Right lobe of liver (tissue), 6 donors: ENCODE measurements around the gene TERB1. TPM values are rescaled to one million over a fixed set of nuclear protein-coding genes. Genes with fewer than 3 reads are reported as not detected.

Experiments
- ATAC-seq, 4 donors: fragments of 200-7000 bp; cut with Tn5 transposase; one replicate each; pipeline ENCODE4 v1.9.1; 2020; ENCODE audit warnings: mild to moderate bottlenecking in 4 of 4, moderate library complexity in 4 of 4
- DNase-seq, 3 donors: peaks; one replicate each; pipeline ENCODE4 v3.0.0-alpha.2; 2020
- H3K27ac ChIP-seq, 3 donors: fragments of 200-600 bp; one replicate each; pipeline ENCODE4 v1.8.0; 2022
- H3K27me3 ChIP-seq, 2 donors: fragments of 200-600 bp; one replicate each; pipeline ENCODE4 v1.8.0; 2022
- H3K36me3 ChIP-seq, 4 donors: fragments of 200-600 bp; sonication (generic) in 1 of 4; one replicate each; pipeline versions ENCODE4 v1.5.1 to v1.8.0; 2017 to 2022; ENCODE audit warnings: control low read depth in 1 of 4
- H3K4me1 ChIP-seq, 4 donors: fragments of 200-600 bp; sonication (generic) in 1 of 4; one replicate each; pipeline versions ENCODE4 v1.5.1 to v1.8.0; 2017 to 2022; ENCODE audit warnings: control low read depth in 1 of 4
- H3K4me3 ChIP-seq, 3 donors: fragments of 200-600 bp; one replicate each; pipeline ENCODE4 v1.8.0; 2022
- H3K9me3 ChIP-seq, 4 donors: fragments of 200-600 bp; sonication (generic) in 1 of 4; one replicate each; pipeline versions ENCODE4 v1.5.1 to v1.8.0; 2017 to 2022; ENCODE audit warnings: control low read depth in 1 of 4
- POLR2A ChIP-seq: fragments of 450-650 bp; IDR thresholded peaks from one replicate; pipeline ENCODE4 v1.6.1; 2017; ENCODE audit warnings: antibody characterized with exemption, mild to moderate bottlenecking
- WGBS: methylation state at CpG from one replicate; pipeline ENCODE4 v1.1.6; 2018; ENCODE audit warnings: low coverage, low lambda C conversion rate; ENCODE audit not compliant: insufficient coverage; ENCODE audit errors: missing lambda C conversion rate; 5-methylcytosine and 5-hydroxymethylcytosine counted together
- intact Hi-C, 2 donors: fragments of 100-400 bp; cut with DNase I; formaldehyde crosslinking; loops; one replicate each; pipeline versions ENCODE4 v1.11.2 to v1.14.1; 2022
- total RNA-seq, 6 experiments: library from RNA; depleted of rRNA in 2 of 6; stranded (reverse); fragments of >200 nt in 2 of 6; fragmentation: NEBNext Ultra II Directional in 3 of 6; extraction: Animal tissue kit (Norgen Biotek cat#: 25700) in 3 of 6; gene quantifications; one replicate each; pipeline versions ENCODE4 v1.1.0 to v1.2.4, GENCODE V29; 2016 to 2023
- TF ChIP-seq, protein P1 (sequence below), 4 donors: fragments of 200-600 bp in 3 of 4; fragments of 450-650 bp in 1 of 4; IDR thresholded peaks; one replicate each; pipeline versions ENCODE4 v1.5.1 to v1.8.0; 2016 to 2022; ENCODE audit warnings: antibody characterized with exemption in 4 of 4, mild to moderate bottlenecking in 2 of 4
- donor health status: DM: no; HTN: yes; CAD: no.
- donor health status: DM: no; HTN: no; CAD: no.
- donor health status: DM: no; HTN: no; CAD: no.
- donor health status: DM: no; HTN: yes; CAD: no.
- donor health status: DM: no; HTN: yes; CAD: no.

Gene TERB1
- total RNA-seq, 6 experiments from 2014 or later, result not detected

DNA sequence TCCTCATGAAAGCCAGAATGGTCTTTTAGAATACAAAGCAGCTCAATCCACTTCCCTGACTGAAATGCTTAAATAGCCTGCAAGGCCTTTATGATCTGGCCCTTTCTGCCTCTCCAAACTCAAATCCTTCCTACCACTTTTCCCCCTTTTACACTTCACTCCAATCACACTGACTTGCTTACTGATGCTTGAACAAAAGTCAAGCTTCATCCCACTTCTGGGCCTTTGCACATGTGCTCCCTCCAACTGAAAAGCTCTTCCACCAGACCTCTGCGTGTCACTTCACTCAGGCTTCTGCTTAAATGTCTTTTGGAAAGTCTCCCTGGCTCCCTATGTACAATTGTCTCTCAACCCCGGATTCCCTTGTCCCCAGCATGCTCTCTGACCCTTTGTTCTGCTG lies 13.3 kb upstream of the TERB1 start:
- H3K36me3 ChIP-seq, result peaks cover 0 to 66% (median 10%) of the 10 kb centered on the region in 4 donors
- no peak for ATAC-seq
- H3K27ac ChIP-seq, result no peak overlapping the region

GRCh38 chr16:66811043-66811442 lies 9.7 kb upstream of the TERB1 start:
- 93% methylated on average over 7 of the region's 7 CpGs for WGBS
- H3K27ac ChIP-seq, result no peak overlapping the region
- ATAC-seq, result no peak
- TF ChIP-seq, protein P1, sequence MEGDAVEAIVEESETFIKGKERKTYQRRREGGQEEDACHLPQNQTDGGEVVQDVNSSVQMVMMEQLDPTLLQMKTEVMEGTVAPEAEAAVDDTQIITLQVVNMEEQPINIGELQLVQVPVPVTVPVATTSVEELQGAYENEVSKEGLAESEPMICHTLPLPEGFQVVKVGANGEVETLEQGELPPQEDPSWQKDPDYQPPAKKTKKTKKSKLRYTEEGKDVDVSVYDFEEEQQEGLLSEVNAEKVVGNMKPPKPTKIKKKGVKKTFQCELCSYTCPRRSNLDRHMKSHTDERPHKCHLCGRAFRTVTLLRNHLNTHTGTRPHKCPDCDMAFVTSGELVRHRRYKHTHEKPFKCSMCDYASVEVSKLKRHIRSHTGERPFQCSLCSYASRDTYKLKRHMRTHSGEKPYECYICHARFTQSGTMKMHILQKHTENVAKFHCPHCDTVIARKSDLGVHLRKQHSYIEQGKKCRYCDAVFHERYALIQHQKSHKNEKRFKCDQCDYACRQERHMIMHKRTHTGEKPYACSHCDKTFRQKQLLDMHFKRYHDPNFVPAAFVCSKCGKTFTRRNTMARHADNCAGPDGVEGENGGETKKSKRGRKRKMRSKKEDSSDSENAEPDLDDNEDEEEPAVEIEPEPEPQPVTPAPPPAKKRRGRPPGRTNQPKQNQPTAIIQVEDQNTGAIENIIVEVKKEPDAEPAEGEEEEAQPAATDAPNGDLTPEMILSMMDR (IDR thresholded peaks at IDR 0.05), result no peak
- no peak for TF ChIP-seq POLR2A
- no peak overlapping the region for H3K4me3 ChIP-seq
- no peaks in the 10 kb centered on the region for H3K4me1 ChIP-seq
- H3K9me3 ChIP-seq, result no peaks in the 10 kb centered on the region
- H3K36me3 ChIP-seq, result peaks cover 0 to 62% (median 8%) of the 10 kb centered on the region in 4 donors
- DNase-seq, result no peak
- H3K27me3 ChIP-seq, result no peaks in the 10 kb centered on the region
- intact Hi-C loops, result no loop called here

More for the DNA sequence above, 13.3 kb upstream of the TERB1 start:
- no peak for DNase-seq
- intact Hi-C loops, result no loop called here
- 95% methylated on average over 2 of the region's 2 CpGs for WGBS
- Histone ChIP-seq H3K27me3 (no peaks in the 10 kb centered on the region), H3K4me1 (no peaks in the 10 kb centered on the region), H3K9me3 (no peaks in the 10 kb centered on the region), H3K4me3 (no peak overlapping the region)
- TF ChIP-seq, protein P1 (IDR thresholded peaks at IDR 0.05), result no peak
- no peak for TF ChIP-seq POLR2A

DNA sequence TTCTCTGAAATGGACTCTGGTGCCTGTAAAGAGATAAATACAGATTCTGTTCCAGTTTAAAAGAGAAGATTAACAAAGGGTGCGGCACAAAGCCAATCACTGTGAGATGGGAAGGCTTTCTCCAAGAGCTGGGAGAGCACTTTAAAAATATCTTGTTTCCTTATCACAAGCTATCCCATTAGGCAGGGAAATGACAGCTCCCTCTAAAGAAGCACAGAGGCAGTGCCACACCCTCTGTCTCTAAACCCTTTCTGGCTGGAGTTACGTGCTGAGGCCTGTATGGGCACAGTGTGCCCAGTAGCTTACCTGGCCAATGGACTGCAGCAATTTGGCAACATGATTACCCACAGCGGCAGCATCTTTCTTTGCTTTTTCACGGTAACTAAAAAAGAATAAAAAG lies 9.0 kb upstream of the TERB1 start:
- H3K36me3 ChIP-seq, result peaks cover 0 to 62% (median 7%) of the 10 kb centered on the region in 4 donors
- H3K4me1 ChIP-seq, result no peaks in the 10 kb centered on the region
- intact Hi-C loops, result no loop called here
- WGBS, result 94% methylated on average over 4 of the region's 4 CpGs
- TF ChIP-seq, protein P1 (IDR thresholded peaks at IDR 0.05), result no peak
- TF ChIP-seq POLR2A, result no peak
- H3K9me3 ChIP-seq, result no peaks in the 10 kb centered on the region
- no peak overlapping the region for H3K4me3 ChIP-seq
- DNase-seq (no peak), ATAC-seq (no peak)
- H3K27me3 ChIP-seq, result no peaks in the 10 kb centered on the region
- H3K27ac ChIP-seq, result no peak overlapping the region

- no peak for ATAC-seq
- Histone ChIP-seq H3K4me3 (no peak overlapping the region), H3K27ac (no peak overlapping the region), H3K9me3 (no peaks in the 10 kb centered on the region), H3K36me3 (peaks cover 0 to 62% (median 6%) of the 10 kb centered on the region in 4 donors), H3K27me3 (no peaks in the 10 kb centered on the region), H3K4me1 (no peaks in the 10 kb centered on the region)
- 96% methylated on average over 4 of the region's 4 CpGs for WGBS
- TF ChIP-seq, protein P1 (IDR thresholded peaks at IDR 0.05), result no peak
- TF ChIP-seq POLR2A, result no peak
- DNase-seq, result no peak
- intact Hi-C loops, result no loop called here
Measured at GRCh38 chr16:66809765-66810164, 8.4 kb upstream of the TERB1 start.

DNA sequence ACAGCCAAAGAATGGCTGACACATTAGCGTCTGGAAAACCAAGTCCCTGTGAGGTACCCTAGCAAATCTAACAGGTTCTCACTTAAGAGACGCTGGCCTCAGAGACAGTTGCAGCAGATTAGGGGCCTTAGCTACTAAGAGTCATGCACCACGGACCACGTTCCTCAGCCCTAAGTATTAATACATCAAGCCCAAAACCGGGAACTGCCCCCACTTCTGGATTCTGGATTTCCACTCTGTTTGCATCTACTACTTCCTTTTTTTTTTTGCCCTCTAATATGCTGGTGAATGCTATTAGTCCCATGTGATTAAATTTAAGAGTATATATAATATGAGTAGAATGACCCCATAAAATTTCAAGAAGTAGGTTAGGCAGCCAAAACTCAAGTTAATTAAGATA lies 775 bp upstream of the TERB1 start:
- no peak for ATAC-seq
- intact Hi-C loops, result no loop called here
- Histone ChIP-seq H3K27me3 (no peaks in the 10 kb centered on the region), H3K27ac (no peak overlapping the region), H3K9me3 (no peaks in the 10 kb centered on the region), H3K36me3 (peaks cover 0 to 47% (median 11%) of the 10 kb centered on the region in 4 donors), H3K4me1 (no peaks in the 10 kb centered on the region), H3K4me3 (no peak overlapping the region)
- 81% methylated on average over 3 of the region's 5 CpGs for WGBS
- no peak for DNase-seq
- TF ChIP-seq, protein P1 (IDR thresholded peaks at IDR 0.05), result no peak
- TF ChIP-seq POLR2A, result no peak
